GM23248 (cell line): ENCODE measurements around the gene SCGB1C1.

Experiments used
- EZH2 ChIP-seq: fragments of 200-600 bp; sonication (generic); IDR thresholded peaks from 2 replicates; pipeline ENCODE4 v1.6.1; 2018; ENCODE audit warnings: antibody characterized with exemption, mild to moderate bottlenecking; ENCODE audit not compliant: insufficient read depth, poor library complexity, severe bottlenecking
- EZH2phosphoT487 ChIP-seq: fragments of 200-600 bp; sonication (generic); IDR thresholded peaks from 2 replicates; pipeline ENCODE4 v1.6.1; 2018; ENCODE audit warnings: antibody characterized with exemption, moderate library complexity, mild to moderate bottlenecking, low read depth; ENCODE audit not compliant: insufficient read depth

DNA sequence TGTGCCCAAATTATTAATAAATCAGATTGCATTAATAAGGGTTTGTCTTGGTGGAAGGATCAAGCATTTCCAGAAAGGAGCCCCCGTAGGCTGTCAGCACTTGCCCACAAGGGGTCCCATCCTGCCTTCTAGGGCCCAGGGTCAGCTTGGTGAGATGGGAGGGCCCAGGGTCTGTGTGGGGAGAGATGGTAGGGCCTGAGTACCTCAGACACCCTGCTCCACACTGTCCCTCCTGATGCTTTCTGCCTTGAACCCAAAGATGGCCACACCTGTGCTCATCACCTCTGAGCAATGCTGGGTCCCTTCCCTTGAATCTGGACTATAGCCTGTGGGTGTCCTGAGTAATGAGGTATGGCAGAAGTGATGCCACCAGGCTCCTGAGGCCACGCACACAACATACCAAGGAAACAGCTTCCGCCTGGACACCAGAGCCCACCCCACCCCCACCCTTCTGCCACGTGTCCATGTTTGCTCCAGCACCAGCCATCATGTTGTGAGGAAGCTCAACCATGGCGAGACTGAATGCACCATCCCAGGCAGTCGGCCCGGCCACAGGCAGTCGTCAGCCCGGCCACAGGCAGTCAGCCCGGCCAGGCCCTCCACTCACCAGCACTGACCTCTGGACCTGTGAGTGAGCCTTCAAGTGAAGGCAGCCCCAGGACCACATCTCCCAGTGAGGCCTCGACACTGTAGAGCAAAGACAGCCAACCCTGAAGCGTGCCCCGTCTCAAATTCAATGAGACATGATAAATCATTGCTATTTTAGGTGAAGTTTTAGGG lies 7.5 kb downstream of the SCGB1C1 start:
- no peak for TF ChIP-seq EZH2
- TF ChIP-seq EZH2phosphoT487: no peak
